ENCODE measurements around the gene PRRX2. TPM values are rescaled to one million over a fixed set of nuclear protein-coding genes. Genes with fewer than 3 reads are reported as not detected.

Gene PRRX2
- total and polyA plus RNA-seq, 2 of the 13 experiments (the other 11 are each of a cell fraction or from before 2014, with no cell fraction given) = 0.05 TPM; not detected in 1

DNA sequence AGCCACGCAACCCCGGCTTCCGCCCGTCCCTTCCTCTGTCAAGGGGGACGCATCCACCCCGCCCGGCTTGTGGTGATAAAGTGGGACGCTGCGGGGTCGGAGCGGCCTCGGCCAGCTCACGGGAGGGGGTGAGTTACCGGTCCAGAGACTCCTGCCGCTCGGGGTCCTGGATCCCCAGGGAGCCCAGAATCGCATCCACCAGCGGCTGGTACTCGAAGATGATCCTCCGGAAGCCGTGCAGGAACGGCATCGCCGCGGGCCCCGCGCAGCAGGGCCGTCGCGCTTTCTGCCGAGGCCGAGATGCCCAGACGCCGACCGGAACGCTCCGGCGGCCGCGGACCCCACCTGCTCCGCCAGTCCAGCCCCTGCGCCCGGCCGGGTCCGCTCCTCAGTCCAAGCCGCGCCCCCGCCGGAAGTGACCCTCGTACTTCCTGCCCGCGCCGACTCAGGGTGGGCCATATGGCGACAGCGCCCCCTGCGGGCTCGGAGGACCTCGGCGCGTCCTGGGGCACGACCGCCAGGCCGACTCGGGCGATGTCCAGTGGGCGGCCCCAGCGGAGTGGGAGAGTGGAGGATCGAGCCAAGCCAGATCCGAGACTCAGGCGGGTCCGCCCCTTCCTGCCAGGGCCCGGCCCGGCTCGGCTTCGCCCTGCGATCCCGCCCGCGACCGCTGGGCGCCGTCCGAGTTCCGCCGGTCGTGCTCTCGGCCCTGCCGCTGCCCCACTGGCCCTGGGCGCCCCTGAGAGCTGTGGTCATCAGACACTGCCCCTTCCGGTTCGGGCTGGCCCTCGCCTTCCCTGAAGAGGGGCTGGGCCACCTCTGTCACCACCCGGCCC, 23.5 kb upstream of the PRRX2 start, which contains the start of gene ASB6 (continued):
- TF ChIP-seq ZNF253 (CRISPR knock-in tag; IDR thresholded peaks at IDR 0.05; ENCODE audit: borderline replicate concordance) (0 out of 2 replicates have a peak, but pooled peaks have one; percentile 27), ZNF143 (CRISPR knock-in tag; IDR thresholded peaks at IDR 0.05) (peak; percentile 63; the same call in 1 of the 2 replicates), NFRKB (IDR thresholded peaks at IDR 0.05) (no peak), NR2F2 (IDR thresholded peaks at IDR 0.05; ENCODE audit: borderline replicate concordance, low read depth) (no peak; the same call in 1 of the 2 replicates), MEF2D (CRISPR knock-in tag; IDR thresholded peaks at IDR 0.05) (peak; percentile 63; the same call in 1 of the 2 replicates), ETV5 (CRISPR knock-in tag; IDR thresholded peaks at IDR 0.05; ENCODE audit: borderline replicate concordance) (peak; percentile 86), ZNF335 (CRISPR knock-in tag; IDR thresholded peaks at IDR 0.05) (0 out of 2 replicates have a peak, but pooled peaks have one; percentile 55), SP4 (CRISPR knock-in tag; IDR thresholded peaks at IDR 0.05) (peak; percentile 90), ZNF589 (CRISPR knock-in tag; conservative IDR thresholded peaks at IDR 0.05) (peak; percentile 93), MBNL3 (CRISPR knock-in tag; conservative IDR thresholded peaks at IDR 0.05) (no peak), SAFB2 (CRISPR knock-in tag; IDR thresholded peaks at IDR 0.05; ENCODE audit: borderline replicate concordance, low read depth) (peak; percentile 94), SAP130 (CRISPR knock-in tag; IDR thresholded peaks at IDR 0.05; ENCODE audit: low read depth) (peak; percentile 98), ZNF644 (CRISPR knock-in tag; IDR thresholded peaks at IDR 0.05; ENCODE audit: low read depth) (no peak), THYN1 (CRISPR knock-in tag; IDR thresholded peaks at IDR 0.05; ENCODE audit: borderline replicate concordance, low read depth) (no peak), ZEB1 (IDR thresholded peaks at IDR 0.05; ENCODE audit: insufficient replicate concordance, low read depth) (no peak), ATF7 (IDR thresholded peaks at IDR 0.05) (no peak), ATF7 (CRISPR knock-in tag; IDR thresholded peaks at IDR 0.05) (peak; percentile 85; the same call in 1 of the 2 replicates), ZNF749 (CRISPR knock-in tag; IDR thresholded peaks at IDR 0.05; ENCODE audit: borderline replicate concordance) (peak; percentile 86; the same call in 1 of the 2 replicates), MIXL1 (CRISPR knock-in tag; IDR thresholded peaks at IDR 0.05) (peak; percentile 83; the same call in 1 of the 2 replicates), SP2 (CRISPR knock-in tag; IDR thresholded peaks at IDR 0.05) (peak; percentile 81), ZFP90 (CRISPR knock-in tag; IDR thresholded peaks at IDR 0.05; ENCODE audit: borderline replicate concordance) (peak; percentile 6; the same call in 1 of the 2 replicates), MAFG (CRISPR knock-in tag; IDR thresholded peaks at IDR 0.05) (no peak), ZNF232 (CRISPR knock-in tag; IDR thresholded peaks at IDR 0.05; ENCODE audit: borderline replicate concordance) (peak; percentile 71; the same call in 1 of the 2 replicates), TAF1 (CRISPR knock-in tag; IDR thresholded peaks at IDR 0.05) (peak; percentile 75; the same call in 1 of the 2 replicates)
- TF ChIP-seq, protein P1, sequence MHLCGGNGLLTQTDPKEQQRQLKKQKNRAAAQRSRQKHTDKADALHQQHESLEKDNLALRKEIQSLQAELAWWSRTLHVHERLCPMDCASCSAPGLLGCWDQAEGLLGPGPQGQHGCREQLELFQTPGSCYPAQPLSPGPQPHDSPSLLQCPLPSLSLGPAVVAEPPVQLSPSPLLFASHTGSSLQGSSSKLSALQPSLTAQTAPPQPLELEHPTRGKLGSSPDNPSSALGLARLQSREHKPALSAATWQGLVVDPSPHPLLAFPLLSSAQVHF (CRISPR knock-in tag; IDR thresholded peaks at IDR 0.05) = peak; percentile 60; the same call in 1 of the 2 replicates
- TF ChIP-seq, protein P2, sequence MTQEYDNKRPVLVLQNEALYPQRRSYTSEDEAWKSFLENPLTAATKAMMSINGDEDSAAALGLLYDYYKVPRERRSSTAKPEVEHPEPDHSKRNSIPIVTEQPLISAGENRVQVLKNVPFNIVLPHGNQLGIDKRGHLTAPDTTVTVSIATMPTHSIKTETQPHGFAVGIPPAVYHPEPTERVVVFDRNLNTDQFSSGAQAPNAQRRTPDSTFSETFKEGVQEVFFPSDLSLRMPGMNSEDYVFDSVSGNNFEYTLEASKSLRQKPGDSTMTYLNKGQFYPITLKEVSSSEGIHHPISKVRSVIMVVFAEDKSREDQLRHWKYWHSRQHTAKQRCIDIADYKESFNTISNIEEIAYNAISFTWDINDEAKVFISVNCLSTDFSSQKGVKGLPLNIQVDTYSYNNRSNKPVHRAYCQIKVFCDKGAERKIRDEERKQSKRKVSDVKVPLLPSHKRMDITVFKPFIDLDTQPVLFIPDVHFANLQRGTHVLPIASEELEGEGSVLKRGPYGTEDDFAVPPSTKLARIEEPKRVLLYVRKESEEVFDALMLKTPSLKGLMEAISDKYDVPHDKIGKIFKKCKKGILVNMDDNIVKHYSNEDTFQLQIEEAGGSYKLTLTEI (CRISPR knock-in tag; conservative IDR thresholded peaks at IDR 0.05) = no peak
- TF ChIP-seq, protein P3, sequence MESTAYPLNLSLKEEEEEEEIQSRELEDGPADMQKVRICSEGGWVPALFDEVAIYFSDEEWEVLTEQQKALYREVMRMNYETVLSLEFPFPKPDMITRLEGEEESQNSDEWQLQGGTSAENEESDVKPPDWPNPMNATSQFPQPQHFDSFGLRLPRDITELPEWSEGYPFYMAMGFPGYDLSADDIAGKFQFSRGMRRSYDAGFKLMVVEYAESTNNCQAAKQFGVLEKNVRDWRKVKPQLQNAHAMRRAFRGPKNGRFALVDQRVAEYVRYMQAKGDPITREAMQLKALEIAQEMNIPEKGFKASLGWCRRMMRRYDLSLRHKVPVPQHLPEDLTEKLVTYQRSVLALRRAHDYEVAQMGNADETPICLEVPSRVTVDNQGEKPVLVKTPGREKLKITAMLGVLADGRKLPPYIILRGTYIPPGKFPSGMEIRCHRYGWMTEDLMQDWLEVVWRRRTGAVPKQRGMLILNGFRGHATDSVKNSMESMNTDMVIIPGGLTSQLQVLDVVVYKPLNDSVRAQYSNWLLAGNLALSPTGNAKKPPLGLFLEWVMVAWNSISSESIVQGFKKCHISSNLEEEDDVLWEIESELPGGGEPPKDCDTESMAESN (CRISPR knock-in tag; conservative IDR thresholded peaks at IDR 0.05) = peak; percentile 96

Data from HepG2 (cell line).